Activated CD8-positive, alpha-beta memory T cell treated with anti-CD3 and anti-CD28 coated beads for 48 hours (primary cell): Measurements from ENCODE around the gene TINAGL1.

ENCODE experiments used
- DNase-seq, 3 experiments: peaks; one replicate each; pipeline ENCODE4 v3.0.0-alpha.2; 2020; ENCODE audit warnings: low read depth in 2 of 3, low spot score in 2 of 3

TINAGL1 gene

DNA sequence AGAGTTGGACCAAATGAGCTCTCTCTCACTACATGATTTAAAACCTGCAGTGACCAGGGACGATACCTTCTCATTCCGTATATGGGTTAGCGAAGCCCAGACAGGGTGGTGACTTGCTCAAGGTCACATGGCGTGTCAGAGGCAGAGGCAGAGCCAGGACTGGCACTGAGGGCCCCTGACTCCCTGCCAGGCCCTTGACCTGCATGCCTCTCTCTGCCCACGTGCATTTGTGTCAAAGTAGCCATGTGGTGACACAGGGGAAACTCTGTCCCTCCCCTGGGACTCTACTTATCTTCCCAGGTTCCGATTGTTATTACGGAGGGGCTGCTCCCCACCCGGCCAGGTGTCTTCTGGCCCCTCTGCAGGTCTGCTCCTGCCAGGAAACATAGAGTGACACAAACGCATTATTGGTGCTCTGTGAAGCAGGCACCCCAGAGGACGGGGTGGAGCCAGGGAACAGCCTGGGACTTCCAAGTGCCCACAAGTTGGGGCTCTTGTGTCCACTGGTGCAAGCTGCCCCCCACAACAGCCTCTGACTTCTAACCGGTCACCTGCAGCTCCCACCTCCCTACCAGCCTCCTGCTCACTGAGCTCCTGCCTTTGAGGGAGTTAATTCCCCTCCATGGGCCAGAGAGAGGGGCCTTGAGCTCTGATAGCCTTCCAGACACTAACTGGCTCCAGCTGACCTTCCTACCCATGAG, 7.3 kb upstream of the TINAGL1 start:
- no peak for DNase-seq

DNA sequence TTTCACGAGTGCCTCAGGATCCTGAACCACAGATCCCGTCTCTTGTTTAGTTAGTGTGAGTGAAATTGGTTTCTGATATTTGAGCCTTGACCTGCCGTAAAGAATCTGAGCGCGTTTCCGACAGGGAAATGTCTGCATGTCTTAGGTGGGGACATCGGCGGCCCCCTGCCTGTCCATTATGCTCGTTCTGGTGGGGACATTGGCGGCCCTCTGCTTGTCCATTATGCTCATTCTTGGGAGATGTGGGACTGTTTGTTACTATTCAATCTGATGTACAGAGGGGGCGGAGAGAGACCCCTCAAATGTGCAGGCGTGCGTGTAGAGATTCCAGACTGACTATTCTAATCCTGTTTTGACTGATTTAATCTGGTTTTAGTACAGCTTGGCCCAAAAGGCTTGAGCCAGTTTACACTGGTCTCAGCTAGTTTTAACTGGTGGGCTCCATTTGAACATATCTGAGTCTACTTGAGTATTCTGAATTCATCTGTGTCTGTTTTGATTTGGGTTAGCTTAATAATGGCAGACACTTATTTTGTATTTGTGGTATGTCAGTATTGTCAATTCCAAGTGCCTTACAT, 6.6 kb upstream of the TINAGL1 start:
- no peak for DNase-seq

DNA sequence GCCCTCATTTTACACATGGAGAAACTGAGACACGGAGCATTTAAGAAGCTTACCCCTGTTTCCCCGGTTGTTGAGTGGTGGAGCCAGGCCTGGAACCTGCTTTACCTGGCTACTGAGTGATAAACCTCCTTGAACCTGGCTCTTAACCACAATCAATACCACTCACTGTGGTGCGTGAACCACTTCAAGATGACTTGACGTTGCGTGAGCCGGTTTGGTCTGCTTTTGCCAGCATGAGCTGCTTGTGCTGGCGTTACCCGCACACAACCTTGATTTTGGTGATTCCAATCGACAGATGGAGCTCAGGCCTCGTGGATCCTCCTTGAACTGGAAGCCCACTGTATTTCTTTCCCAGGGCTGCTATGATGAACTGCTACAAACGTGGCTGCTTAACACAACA, 6.1 kb upstream of the TINAGL1 start:
- no peak for DNase-seq

- DNase-seq, result no peak
These were observed 5.4 kb upstream of the TINAGL1 start for GRCh38 chr1:31570906-31571305.

- no peak for DNase-seq
These were observed 4.7 kb upstream of the TINAGL1 start for GRCh38 chr1:31571340-31572295.

GRCh38 chr1:31572323-31573104, 3.8 kb upstream of the TINAGL1 start:
- no peak for DNase-seq

DNA sequence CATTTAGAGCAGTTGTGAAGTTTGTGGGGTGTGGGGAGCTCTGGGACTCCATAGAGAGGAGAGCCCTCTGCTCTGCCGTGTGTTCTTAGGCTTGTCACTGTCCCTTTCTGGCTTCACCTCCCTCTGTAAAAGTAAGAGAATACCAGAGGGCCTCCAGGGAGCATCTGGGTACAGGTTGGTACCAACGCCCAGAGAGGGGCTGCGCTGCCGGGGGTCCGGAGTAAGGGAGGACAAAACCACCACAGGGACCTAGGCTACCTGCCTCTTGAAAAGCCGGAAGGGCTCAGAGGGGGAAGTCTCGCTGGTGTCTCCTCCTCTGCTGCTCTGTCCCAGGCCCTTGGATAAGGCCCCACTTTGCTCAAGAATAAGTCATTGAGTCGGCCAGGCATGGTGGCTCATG, 3.1 kb upstream of the TINAGL1 start:
- no peak for DNase-seq

GRCh38 chr1:31574749-31575368, 1.5 kb upstream of the TINAGL1 start:
- no peak for DNase-seq

GRCh38 chr1:31575369-31576140, 760 bp upstream of the TINAGL1 start:
- no peak for DNase-seq

DNA sequence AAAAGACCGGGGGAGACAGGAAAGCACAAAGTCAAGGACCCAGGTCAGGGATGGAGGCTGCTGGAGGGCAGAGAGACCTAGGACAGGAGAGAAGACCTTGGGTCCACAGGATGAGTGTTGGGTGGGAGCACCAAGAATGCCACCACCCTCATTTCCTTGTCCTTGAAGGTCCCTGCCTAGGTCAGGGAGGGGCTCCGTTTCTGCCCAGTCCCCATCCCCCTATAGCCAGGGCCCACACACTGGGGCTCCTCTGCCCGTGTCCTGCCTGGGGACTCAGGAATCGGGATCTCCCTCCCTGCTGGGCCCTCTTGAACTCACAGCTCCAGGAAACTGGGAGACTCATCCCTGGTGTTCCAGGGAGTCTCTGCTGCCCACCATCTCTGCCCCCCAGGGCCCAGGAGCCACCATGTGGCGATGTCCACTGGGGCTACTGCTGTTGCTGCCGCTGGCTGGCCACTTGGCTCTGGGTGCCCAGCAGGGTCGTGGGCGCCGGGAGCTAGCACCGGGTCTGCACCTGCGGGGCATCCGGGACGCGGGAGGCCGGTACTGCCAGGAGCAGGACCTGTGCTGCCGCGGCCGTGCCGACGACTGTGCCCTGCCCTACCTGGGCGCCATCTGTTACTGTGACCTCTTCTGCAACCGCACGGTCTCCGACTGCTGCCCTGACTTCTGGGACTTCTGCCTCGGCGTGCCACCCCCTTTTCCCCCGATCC, 584 bp downstream of the TINAGL1 start:
- no peak for DNase-seq

DNA sequence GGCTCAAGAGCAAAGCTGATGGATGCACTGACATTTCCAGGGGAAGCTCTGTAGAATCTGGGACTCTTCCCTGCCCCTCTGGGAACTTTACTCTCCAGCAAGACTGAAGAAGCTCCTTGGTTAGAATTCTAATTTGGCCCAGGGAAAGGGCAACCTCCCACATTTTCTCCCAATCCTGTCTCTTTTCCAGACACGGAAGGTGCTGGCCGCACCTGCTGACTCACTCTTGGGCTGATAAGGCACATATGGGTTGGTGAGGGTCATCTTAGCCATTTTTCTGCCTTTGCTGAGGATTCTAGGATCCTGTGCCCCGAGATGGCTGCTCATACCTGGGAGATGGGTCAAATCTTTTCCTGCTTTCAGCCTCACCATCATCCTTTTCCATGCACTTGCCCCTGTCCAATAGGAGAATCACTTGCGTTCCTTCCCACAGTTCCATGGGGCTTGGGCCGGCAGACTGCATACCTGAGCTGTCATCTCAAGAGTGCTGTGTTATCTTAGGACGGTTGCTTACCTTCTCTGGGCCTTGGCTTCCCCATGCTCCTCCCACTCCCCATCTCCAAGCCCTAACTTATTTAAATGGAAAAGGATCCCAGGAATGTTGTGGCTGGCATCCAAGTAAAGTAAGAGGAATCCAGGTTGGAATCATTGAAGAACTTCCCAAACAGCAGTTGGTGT, 1.3 kb downstream of the TINAGL1 start:
- no peak for DNase-seq

- no peak for DNase-seq
These were observed 3.1 kb downstream of the TINAGL1 start for GRCh38 chr1:31579374-31579773.

- DNase-seq, result no peak
These were observed 4.2 kb downstream of the TINAGL1 start for GRCh38 chr1:31580513-31580870.

- no peak for DNase-seq
These were observed 4.7 kb downstream of the TINAGL1 start for GRCh38 chr1:31580891-31581603.

DNA sequence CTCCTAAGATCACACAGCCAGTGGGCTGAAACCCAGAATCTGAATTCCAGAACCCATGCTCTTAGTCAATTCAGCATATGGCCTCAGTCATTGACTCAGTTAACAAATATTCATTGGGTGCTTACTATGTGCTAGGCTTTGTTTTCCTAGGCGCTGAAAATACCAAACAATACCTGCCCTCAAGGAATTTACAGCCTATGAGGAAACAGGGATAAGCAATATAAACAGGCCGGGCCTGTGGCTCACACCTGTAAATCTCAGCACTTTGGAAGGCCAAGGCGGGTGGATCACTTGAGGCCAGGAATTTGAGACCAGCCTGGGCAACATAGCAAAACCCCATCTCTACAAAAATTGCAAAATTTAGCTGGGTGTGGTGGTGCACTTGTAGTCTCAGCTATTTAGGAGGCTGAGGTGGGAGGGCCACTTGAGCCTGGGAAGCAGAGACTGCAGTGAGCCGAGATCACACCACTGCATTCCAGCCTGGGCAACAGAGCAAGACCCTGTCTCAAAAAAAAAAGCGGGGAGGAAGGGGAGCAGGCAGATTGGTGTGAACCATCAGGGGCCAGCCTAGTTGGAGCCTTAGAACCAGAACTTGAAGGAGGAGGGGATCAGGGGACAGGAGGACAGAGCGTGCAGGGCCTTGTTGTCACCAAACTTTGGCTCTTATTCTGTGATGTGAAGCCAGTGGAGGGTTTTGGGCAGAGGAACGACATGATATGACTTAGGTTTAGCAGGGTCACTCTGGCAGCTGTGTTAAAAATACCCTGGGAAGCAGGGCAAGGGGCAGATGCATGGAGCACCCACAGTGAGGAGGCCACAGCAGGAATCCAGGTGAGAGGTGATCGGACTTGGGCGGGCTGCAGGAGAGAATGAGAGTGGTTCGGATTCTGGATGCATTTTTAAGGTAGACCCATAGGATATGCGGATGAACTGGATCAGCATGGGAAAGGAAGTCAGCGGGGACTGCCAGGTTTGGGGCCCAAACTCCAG, 5.8 kb downstream of the TINAGL1 start:
- no peak for DNase-seq

GRCh38 chr1:31583082-31583994, 7.0 kb downstream of the TINAGL1 start:
- DNase-seq, result no peak
